HG03432 (cell line): ENCODE measurements around the gene H1-8.
A peak's percentile ranks its signal among the peaks of the same experiment; 100 is the strongest.
"Not testable (repeated sequence)": the region's sequence is repeated elsewhere in the genome, so short reads cannot be mapped to it uniquely, and the experiment has no call there.

ENCODE experiments used
- ATAC-seq: cut with Tn5 transposase; IDR thresholded peaks from one replicate; pipeline ENCODE4 v1.9.1; 2021; ENCODE audit warnings: mild to moderate bottlenecking, moderate library complexity; ENCODE audit not compliant: unreplicated experiment

Gene H1-8

GRCh38 chr3:129514563-129514962, 28.4 kb upstream of the H1-8 start:
- ATAC-seq = no peak

GRCh38 chr3:129515108-129515820, 27.7 kb upstream of the H1-8 start:
- not testable (repeated sequence) for ATAC-seq

GRCh38 chr3:129515821-129516432, 27.0 kb upstream of the H1-8 start:
- ATAC-seq = not testable (repeated sequence)

- no peak for ATAC-seq
Measured at GRCh38 chr3:129517516-129517915, 25.5 kb upstream of the H1-8 start.

GRCh38 chr3:129518038-129518561, 24.9 kb upstream of the H1-8 start:
- ATAC-seq = no peak

- ATAC-seq = no peak
Measured at GRCh38 chr3:129518581-129518980, 24.4 kb upstream of the H1-8 start.

- no peak for ATAC-seq
Measured at GRCh38 chr3:129519449-129519848, 23.5 kb upstream of the H1-8 start.

- ATAC-seq = no peak
Measured at GRCh38 chr3:129519896-129520715, 22.9 kb upstream of the H1-8 start.

- ATAC-seq = no peak
Measured at GRCh38 chr3:129520960-129521359, 22.0 kb upstream of the H1-8 start.

GRCh38 chr3:129521611-129522010, 21.4 kb upstream of the H1-8 start:
- no peak for ATAC-seq

GRCh38 chr3:129522953-129523352, 20.0 kb upstream of the H1-8 start:
- ATAC-seq = no peak

- ATAC-seq = no peak
Measured at GRCh38 chr3:129524081-129524480, 18.9 kb upstream of the H1-8 start.

GRCh38 chr3:129525341-129525968, 17.5 kb upstream of the H1-8 start:
- ATAC-seq = no peak

- ATAC-seq = peak; percentile 92
Measured at GRCh38 chr3:129526121-129526900, 16.7 kb upstream of the H1-8 start.

GRCh38 chr3:129527262-129527661, 15.7 kb upstream of the H1-8 start:
- no peak for ATAC-seq

- no peak for ATAC-seq
Measured at GRCh38 chr3:129528589-129529100, 14.3 kb upstream of the H1-8 start, which contains the start of gene RHO. TSS of gene RHO (plus strand) at chr3:129528639. CDS start at chr3:129528734, 95 bp downstream.

GRCh38 chr3:129529436-129530210, 13.4 kb upstream of the H1-8 start:
- no peak for ATAC-seq

GRCh38 chr3:129530251-129530791, 12.7 kb upstream of the H1-8 start:
- ATAC-seq = no peak

GRCh38 chr3:129530821-129531220, 12.2 kb upstream of the H1-8 start:
- ATAC-seq = no peak
